Lung (tissue), 12 donors: ENCODE results near the gene CLDN11. TPM values are rescaled to one million over a fixed set of nuclear protein-coding genes. Genes with fewer than 3 reads are reported as not detected.

Experiments used
- ATAC-seq: fragments of 200-7000 bp; cut with Tn5 transposase; one replicate; pipeline ENCODE4 v1.9.1; 2020; ENCODE audit warnings: moderate number of reproducible peaks; ENCODE audit not compliant: insufficient read depth, low FRiP score
- DNase-seq, 3 donors: peaks; one replicate each; pipeline ENCODE4 v3.0.0-alpha.2; 2013 to 2017
- H3K27ac ChIP-seq, 2 donors: one replicate each; pipeline ENCODE4 v1.5.1; 2013; ENCODE audit warnings: mild to moderate bottlenecking in 2 of 2, moderate library complexity in 2 of 2, control low read depth in 1 of 2, inconsistent platforms in 1 of 2, low read depth in 1 of 2, low read length in 1 of 2
- H3K27me3 ChIP-seq, 3 donors: one replicate each; pipeline ENCODE4 v1.5.1; 2013; ENCODE audit warnings: low read length in 2 of 3; ENCODE audit not compliant: control insufficient read depth in 3 of 3, insufficient read depth in 3 of 3
- H3K36me3 ChIP-seq, 4 donors: one replicate each; pipeline ENCODE4 v1.5.1; 2013; ENCODE audit warnings: low read length in 4 of 4, mild to moderate bottlenecking in 1 of 4, moderate library complexity in 1 of 4; ENCODE audit not compliant: control insufficient read depth in 4 of 4, insufficient read depth in 4 of 4
- H3K4me1 ChIP-seq, 5 donors: one replicate each; pipeline ENCODE4 v1.5.1; 2013; ENCODE audit warnings: low read length in 5 of 5, mild to moderate bottlenecking in 2 of 5, moderate library complexity in 1 of 5; ENCODE audit not compliant: control insufficient read depth in 5 of 5, insufficient read depth in 5 of 5
- H3K4me3 ChIP-seq: one replicate; pipeline ENCODE4 v1.5.1; 2013; ENCODE audit warnings: mild to moderate bottlenecking, control low read depth, moderate library complexity
- H3K9ac ChIP-seq, 2 donors: one replicate each; pipeline ENCODE4 v1.5.1; 2013; ENCODE audit warnings: low read length in 2 of 2, control low read depth in 1 of 2; ENCODE audit not compliant: insufficient read depth in 1 of 2
- H3K9me3 ChIP-seq, 4 donors: one replicate each; pipeline ENCODE4 v1.5.1; 2013; ENCODE audit warnings: low read length in 3 of 4, mild to moderate bottlenecking in 1 of 4, moderate library complexity in 1 of 4; ENCODE audit not compliant: control insufficient read depth in 4 of 4, insufficient read depth in 3 of 4
- CTCF ChIP-seq: IDR thresholded peaks from 2 replicates; pipeline ENCODE4 v1.5.1; 2012; ENCODE audit warnings: mild to moderate bottlenecking; ENCODE audit errors: control extremely low read depth, extremely low read depth
- WGBS, 2 donors: extraction: QIAGEN DNeasy Blood & Tissue Kit; methylation state at CpG; one replicate each; pipeline ENCODE4 v1.1.7; 2013; 5-methylcytosine and 5-hydroxymethylcytosine counted together
- polyA plus RNA-seq, 2 donors: library from polyadenylated mRNA; stranded (reverse); fragments of 200-250 nt; gene quantifications; one replicate each; pipeline ENCODE4 v1.2.1, GENCODE V29; 2013
- total RNA-seq, 2 donors: library from RNA; depleted of rRNA in 1 of 2; stranded (reverse); fragments of >200 nt in 1 of 2; gene quantifications; one replicate each; pipeline ENCODE4 v1.2.1, GENCODE V29; 2014 to 2021
- donor health status: control.
- donor health status: control.
- donor health status: Bipolar disorder and iron deficiency.
- donor health status: healthy.
- donor health status: DM: yes; HTN: yes; CAD: no.

The CLDN11 gene
- total and polyA plus RNA-seq, 4 donors, result 2.1 to 11.5 (median 4.8) TPM

GRCh38 chr3:170423001-170423615 is 4.4 kb downstream of the CLDN11 start:
- Histone ChIP-seq H3K4me3 (no peak overlapping the region), H3K9ac (no peak overlapping the region), H3K4me1 (peaks cover 0 to 17% (median 5%) of the 10 kb centered on the region in 5 donors), H3K36me3 (no peaks in the 10 kb centered on the region), H3K27ac (peak overlapping the region in 1 of 2 donors; percentile 15), H3K9me3 (peaks cover 0 to 1% (median 0%) of the 10 kb centered on the region in 4 donors), H3K27me3 (peaks cover 3 to 7% (median 4%) of the 10 kb centered on the region in 3 donors)
- DNase-seq, result no peak
- WGBS, 2 donors, result 88 to 96% methylated on average over 8 of the region's 8 CpGs
- TF ChIP-seq CTCF, result no peak
- no peak for ATAC-seq

GRCh38 chr3:170424879-170425278 is 6.2 kb downstream of the CLDN11 start:
- peaks cover 0 to 1% (median 0%) of the 10 kb centered on the region in 4 donors for H3K9me3 ChIP-seq
- TF ChIP-seq CTCF, result no peak
- no peaks in the 10 kb centered on the region for H3K27me3 ChIP-seq
- H3K27ac ChIP-seq, result peak overlapping the region in 1 of 2 donors; percentile 29
- no peak overlapping the region for H3K9ac ChIP-seq
- no peaks in the 10 kb centered on the region for H3K36me3 ChIP-seq
- WGBS, 2 donors, result 70 to 75% methylated on average over 8 of the region's 8 CpGs
- peaks cover 0 to 12% (median 0%) of the 10 kb centered on the region in 5 donors for H3K4me1 ChIP-seq
- H3K4me3 ChIP-seq, result no peak overlapping the region
- ATAC-seq (no peak), DNase-seq (no peak)

- Histone ChIP-seq H3K4me3 (no peak overlapping the region), H3K9me3 (no peaks in the 10 kb centered on the region), H3K9ac (no peak overlapping the region), H3K4me1 (peaks cover 0 to 16% (median 0%) of the 10 kb centered on the region in 5 donors), H3K27ac (peak overlapping the region in 1 of 2 donors; percentile 72), H3K27me3 (no peaks in the 10 kb centered on the region), H3K36me3 (no peaks in the 10 kb centered on the region)
- WGBS, 2 donors, result 67 to 75% methylated on average over 11 of the region's 11 CpGs
- DNase-seq (no peak), ATAC-seq (no peak)
- TF ChIP-seq CTCF, result no peak
These were observed 7.0 kb downstream of the CLDN11 start for GRCh38 chr3:170425491-170426239.
